ENCODE data around the gene CAST.
A peak's percentile ranks its signal among the peaks of the same experiment; 100 is the strongest.
"Not testable (repeated sequence)": the region's sequence is repeated elsewhere in the genome, so short reads cannot be mapped to it uniquely, and the experiment has no call there.

CAST gene, protein sequence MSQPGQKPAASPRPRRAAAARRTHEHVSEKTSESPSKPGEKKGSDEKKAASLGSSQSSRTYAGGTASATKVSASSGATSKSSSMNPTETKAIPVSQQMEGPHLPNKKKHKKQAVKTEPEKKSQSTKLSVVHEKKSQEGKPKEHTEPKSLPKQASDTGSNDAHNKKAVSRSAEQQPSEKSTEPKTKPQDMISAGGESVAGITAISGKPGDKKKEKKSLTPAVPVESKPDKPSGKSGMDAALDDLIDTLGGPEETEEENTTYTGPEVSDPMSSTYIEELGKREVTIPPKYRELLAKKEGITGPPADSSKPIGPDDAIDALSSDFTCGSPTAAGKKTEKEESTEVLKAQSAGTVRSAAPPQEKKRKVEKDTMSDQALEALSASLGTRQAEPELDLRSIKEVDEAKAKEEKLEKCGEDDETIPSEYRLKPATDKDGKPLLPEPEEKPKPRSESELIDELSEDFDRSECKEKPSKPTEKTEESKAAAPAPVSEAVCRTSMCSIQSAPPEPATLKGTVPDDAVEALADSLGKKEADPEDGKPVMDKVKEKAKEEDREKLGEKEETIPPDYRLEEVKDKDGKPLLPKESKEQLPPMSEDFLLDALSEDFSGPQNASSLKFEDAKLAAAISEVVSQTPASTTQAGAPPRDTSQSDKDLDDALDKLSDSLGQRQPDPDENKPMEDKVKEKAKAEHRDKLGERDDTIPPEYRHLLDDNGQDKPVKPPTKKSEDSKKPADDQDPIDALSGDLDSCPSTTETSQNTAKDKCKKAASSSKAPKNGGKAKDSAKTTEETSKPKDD

DNA sequence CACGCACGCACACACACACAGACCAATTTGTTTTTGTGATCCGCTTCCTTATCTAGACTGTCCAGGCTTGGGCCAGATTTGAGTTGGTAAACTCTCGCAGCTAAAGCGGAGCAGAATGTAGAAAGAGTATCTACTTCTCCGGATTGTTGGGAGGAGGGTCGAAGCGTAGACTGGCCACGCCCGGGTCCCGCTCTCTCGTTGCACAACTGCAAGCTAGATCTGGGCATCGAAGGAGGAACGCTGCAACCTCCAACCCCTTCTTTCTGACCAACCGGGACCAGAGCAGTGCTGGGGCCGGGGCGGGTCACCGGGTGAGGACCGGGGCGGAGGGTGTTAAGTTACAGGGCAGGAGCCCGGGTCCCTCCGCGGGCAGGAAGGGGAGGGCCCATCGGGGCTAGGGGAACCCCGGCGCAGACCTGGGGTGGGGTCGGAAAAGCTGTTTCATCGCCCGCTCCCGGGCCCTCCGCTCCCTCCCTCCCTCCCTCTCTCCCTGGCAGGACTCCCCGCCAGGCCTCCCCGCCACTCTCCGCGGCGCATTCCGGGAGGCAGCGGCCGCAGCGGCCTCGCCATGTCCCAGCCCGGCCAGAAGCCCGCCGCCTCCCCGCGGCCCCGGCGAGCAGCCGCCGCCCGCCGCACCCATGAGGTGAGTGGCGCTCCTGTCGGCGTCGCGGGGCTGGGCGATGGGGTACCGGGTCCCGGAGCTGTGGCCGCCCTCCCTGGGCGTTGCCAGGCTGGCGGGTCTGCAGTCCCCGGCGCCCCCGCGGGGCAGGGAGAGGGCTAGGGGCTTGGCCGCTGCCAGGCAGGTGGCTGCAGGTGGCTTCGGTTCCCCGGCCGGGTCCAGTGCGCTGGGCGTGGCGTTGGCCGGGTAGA lies at the start of gene CAST:
CAST (plus strand) TSS at position 522 of the 870 bp plus-strand sequence; CDS start at position 569, 47 bp downstream.
- FAIRE-seq (no peak), DNase-seq (ENCODE audit: insufficient read length, low spot score) (peak; percentile 39)
- TF ChIP-seq, protein P1, sequence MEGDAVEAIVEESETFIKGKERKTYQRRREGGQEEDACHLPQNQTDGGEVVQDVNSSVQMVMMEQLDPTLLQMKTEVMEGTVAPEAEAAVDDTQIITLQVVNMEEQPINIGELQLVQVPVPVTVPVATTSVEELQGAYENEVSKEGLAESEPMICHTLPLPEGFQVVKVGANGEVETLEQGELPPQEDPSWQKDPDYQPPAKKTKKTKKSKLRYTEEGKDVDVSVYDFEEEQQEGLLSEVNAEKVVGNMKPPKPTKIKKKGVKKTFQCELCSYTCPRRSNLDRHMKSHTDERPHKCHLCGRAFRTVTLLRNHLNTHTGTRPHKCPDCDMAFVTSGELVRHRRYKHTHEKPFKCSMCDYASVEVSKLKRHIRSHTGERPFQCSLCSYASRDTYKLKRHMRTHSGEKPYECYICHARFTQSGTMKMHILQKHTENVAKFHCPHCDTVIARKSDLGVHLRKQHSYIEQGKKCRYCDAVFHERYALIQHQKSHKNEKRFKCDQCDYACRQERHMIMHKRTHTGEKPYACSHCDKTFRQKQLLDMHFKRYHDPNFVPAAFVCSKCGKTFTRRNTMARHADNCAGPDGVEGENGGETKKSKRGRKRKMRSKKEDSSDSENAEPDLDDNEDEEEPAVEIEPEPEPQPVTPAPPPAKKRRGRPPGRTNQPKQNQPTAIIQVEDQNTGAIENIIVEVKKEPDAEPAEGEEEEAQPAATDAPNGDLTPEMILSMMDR (IDR thresholded peaks at IDR 0.05; ENCODE audit: insufficient read depth, missing control alignments): no peak

DNA sequence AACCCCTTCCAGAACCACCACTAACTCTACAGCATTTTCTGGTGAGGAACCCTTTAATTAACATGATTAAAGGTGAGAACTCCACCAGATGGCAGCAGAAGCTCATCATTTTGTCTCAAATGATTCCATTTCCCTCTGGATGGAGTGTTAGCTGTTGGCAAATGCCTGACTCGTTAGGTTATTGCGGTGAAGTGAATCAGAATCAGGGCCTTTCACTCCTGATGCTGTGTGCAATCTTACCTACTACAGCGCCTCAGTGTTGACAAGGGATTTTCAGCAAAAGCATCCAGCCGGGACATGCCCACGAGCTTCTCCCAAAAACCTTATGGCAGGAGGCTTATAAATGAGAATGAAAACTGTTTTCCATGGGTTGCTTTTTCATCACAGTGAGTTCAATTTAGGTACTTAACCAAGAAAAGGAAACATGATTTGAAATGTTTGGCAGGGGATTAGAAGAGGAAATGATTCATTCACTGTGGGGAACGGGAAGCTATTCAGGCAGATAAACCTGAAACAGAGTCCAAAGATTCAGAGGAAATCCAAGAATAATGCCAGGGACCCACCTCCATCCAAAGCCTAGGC lies 48.0 kb upstream of the CAST start:
- DNase-seq (ENCODE audit: insufficient read length, low spot score) (peak; percentile 34), FAIRE-seq (peak; percentile 77)
- TF ChIP-seq, protein P1 (IDR thresholded peaks at IDR 0.05; ENCODE audit: insufficient read depth, missing control alignments): peak; percentile 68

DNA sequence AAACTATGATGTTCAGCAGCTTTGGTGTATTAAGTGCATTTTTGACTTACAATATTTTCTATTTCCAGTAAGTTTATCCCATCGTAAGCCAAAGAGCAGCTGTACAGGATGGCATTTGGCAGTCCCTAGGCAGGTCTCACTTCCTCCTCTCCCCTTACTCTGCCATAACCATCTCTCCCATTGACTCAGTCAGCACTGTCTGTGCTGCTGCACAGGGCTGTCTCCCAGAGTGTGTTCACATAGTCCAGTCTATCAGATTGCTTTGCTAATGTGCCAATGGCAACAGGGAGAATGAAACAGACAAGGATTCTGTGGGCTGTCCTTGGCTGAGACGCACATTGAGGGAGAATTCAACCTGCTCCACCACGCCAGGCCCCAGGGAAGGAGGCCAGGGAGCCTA lies 47.0 kb upstream of the CAST start:
- FAIRE-seq (no peak), DNase-seq (ENCODE audit: insufficient read length, low spot score) (no peak)
- TF ChIP-seq, protein P1 (IDR thresholded peaks at IDR 0.05; ENCODE audit: insufficient read depth, missing control alignments): no peak

DNA sequence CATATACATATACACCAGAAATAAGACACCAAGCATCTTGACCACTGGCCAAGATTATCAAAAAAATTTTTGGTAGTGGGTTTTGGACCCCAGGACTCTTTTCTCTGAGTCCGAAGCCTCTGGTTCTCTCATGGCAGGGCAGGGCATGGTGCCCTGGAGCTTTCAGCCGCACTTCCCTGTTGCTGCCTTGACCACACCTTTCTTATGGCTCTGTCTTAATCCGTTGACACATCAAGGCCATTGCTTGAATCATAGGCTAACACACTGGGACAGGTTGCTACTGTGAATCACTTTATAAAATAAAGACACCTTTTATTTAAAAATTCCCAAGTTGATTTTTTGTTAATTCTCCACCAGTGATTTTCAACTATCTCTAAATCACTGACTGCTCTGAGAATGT lies 45.4 kb upstream of the CAST start:
- DNase-seq (ENCODE audit: insufficient read length, low spot score): no peak
- FAIRE-seq: no peak
- TF ChIP-seq, protein P1 (IDR thresholded peaks at IDR 0.05; ENCODE audit: insufficient read depth, missing control alignments): no peak

DNA sequence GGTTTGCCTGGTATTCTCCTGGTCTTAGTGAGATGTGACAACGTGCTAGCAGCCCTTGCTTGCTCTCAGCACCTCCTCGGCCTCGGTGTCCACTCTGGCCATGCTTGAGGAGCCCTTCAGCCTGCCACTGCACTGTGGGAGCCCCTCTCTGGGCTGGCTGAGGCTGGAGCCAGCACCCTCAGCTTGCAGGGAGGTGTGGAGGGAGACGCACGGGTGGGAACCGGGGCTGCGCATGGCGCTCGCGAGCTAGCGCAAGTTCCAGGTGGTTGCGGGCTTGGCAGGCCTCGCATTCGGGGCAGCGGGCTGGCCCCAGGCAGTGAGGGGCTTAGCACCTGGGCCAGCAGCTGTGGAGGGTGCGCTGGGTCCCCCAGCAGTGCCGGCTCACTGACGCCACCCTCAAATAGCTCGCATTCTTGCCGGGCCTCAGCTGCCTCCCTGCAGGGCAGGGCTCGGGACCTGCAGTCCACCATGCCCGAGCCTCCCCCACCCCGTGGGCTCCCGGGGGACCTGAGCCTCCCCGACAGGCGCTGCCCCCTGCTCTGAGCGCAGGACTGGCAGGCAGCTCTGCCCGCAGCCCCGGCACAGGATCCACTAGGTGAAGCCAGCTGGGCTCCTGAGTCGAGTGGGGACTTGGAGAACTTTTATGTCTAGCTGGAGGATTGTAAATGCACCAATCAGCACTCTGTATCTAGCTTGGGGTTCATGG lies 43.7 kb upstream of the CAST start:
- DNase-seq (ENCODE audit: insufficient read length, low spot score); FAIRE-seq: not testable (repeated sequence)

DNA sequence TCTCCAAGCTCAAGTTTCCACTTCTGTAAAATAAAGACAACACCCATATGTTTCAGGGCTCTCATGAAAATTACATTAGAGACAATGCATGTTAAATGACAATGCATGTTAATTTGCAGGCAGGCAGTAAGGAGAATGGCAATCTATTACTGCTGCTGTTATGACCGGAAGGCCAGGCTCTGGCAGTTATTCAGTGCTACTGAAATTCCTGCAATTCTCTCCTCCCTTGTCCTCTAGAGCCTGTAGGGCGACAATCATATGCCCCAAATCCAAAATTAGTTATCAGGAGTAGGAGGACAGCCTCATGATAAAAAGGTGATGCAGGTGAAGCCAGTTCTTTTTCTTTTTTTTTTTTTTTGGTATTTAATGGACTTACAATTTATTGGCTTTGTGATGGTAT lies 42.2 kb upstream of the CAST start:
- DNase-seq (ENCODE audit: insufficient read length, low spot score) (no peak), FAIRE-seq (no peak)
- TF ChIP-seq, protein P1 (IDR thresholded peaks at IDR 0.05; ENCODE audit: insufficient read depth, missing control alignments): no peak
